GM12872 (cell line): Measurements from ENCODE around the gene SEMA4A.

Experiments used
- TF ChIP-seq, protein P1 (sequence below): IDR thresholded peaks from 3 replicates; pipeline ENCODE4 v1.5.1; 2011; ENCODE audit warnings: low read depth, mild to moderate bottlenecking, low read length, moderate library complexity; ENCODE audit not compliant: insufficient read depth

SEMA4A gene

GRCh38 chr1:156129687-156130577 is 23.5 kb upstream of the SEMA4A start:
- TF ChIP-seq, protein P1, sequence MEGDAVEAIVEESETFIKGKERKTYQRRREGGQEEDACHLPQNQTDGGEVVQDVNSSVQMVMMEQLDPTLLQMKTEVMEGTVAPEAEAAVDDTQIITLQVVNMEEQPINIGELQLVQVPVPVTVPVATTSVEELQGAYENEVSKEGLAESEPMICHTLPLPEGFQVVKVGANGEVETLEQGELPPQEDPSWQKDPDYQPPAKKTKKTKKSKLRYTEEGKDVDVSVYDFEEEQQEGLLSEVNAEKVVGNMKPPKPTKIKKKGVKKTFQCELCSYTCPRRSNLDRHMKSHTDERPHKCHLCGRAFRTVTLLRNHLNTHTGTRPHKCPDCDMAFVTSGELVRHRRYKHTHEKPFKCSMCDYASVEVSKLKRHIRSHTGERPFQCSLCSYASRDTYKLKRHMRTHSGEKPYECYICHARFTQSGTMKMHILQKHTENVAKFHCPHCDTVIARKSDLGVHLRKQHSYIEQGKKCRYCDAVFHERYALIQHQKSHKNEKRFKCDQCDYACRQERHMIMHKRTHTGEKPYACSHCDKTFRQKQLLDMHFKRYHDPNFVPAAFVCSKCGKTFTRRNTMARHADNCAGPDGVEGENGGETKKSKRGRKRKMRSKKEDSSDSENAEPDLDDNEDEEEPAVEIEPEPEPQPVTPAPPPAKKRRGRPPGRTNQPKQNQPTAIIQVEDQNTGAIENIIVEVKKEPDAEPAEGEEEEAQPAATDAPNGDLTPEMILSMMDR, result peak; percentile 99

DNA sequence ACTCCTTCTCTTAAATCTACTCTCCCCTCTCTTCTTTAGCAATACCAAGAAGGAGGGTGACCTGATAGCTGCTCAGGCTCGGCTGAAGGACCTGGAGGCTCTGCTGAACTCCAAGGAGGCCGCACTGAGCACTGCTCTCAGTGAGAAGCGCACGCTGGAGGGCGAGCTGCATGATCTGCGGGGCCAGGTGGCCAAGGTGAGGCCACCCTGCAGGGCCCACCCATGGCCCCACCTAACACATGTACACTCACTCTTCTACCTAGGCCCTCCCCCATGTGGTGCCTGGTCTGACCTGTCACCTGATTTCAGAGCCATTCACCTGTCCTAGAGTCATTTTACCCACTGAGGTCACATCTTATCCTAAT is 22.8 kb upstream of the SEMA4A start:
- TF ChIP-seq, protein P1, result no peak

DNA sequence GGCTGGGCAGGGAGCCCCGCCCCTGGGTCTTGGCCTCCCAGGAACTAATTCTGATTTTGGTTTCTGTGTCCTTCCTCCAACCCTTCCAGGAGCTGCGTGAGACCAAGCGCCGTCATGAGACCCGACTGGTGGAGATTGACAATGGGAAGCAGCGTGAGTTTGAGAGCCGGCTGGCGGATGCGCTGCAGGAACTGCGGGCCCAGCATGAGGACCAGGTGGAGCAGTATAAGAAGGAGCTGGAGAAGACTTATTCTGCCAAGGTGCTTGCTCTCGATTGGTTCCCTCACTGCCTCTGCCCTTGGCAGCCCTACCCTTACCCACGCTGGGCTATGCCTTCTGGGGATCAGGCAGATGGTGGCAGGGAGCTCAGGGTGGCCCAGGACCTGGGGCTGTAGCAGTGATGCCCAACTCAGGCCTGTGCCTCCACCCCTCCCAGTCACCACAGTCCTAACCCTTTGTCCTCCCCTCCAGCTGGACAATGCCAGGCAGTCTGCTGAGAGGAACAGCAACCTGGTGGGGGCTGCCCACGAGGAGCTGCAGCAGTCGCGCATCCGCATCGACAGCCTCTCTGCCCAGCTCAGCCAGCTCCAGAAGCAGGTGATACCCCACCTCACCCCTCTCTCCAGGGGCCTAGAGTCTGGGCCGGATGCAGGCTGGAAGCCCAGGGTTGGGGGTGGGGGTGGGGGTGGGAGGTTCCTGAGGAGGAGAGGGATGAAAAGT is 18.5 kb upstream of the SEMA4A start:
- TF ChIP-seq, protein P1, result no peak

GRCh38 chr1:156135930-156136871 is 17.2 kb upstream of the SEMA4A start:
- TF ChIP-seq, protein P1, result no peak

DNA sequence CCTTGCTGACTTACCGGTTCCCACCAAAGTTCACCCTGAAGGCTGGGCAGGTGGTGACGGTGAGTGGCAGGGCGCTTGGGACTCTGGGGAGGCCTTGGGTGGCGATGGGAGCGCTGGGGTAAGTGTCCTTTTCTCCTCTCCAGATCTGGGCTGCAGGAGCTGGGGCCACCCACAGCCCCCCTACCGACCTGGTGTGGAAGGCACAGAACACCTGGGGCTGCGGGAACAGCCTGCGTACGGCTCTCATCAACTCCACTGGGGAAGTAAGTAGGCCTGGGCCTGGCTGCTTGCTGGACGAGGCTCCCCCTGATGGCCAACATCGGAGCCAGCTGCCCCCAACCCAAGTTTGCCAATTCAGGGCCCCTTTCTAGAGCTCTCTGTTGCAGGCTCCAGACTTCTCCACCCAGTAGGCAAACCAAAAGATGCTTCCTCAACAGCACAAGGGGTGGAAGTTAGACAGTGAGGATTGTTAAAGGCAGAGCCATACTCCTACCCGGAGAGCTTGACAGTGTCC is 16.4 kb upstream of the SEMA4A start:
- TF ChIP-seq, protein P1, result no peak

GRCh38 chr1:156138458-156138867 is 14.9 kb upstream of the SEMA4A start:
- TF ChIP-seq, protein P1, result no peak
